ENCODE data around the gene E2F2.
"Not testable (repeated sequence)": the region's sequence is repeated elsewhere in the genome, so short reads cannot be mapped to it uniquely, and the experiment has no call there.

E2F2 gene

DNA sequence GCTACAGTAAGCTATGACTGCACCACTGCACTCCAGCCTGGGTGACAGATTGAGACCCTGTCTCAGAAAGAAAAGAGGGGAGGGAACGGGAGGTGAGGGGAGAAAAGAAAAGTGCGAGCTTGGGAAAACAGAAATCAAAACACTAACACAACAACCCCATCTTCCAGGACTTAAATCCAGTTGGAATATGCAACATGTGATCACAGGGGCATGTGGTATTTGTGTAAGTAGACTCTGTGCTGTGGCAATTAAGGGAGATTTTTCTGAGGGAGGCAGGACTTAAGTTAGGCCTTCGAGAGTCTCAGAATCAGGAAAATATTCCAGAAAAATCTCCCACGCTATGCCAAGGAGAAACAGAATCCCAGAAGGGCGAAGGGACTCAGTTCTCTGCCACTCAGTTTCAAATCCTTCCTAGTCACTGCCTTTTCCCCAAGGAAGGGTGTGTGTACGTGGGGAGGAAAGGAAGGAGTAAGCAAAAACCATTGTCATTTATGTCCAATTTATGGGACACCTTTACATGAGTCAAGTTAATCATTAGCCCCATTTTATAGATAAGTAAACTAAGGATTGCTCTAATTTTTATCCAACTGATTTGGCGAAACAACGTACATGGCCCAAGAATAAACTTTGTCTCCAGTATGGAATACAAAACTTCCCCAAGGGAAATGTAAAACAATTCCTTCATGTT, 16.0 kb upstream of the E2F2 start:
- no peak for DNase-seq (ENCODE audit: low spot score)

DNA sequence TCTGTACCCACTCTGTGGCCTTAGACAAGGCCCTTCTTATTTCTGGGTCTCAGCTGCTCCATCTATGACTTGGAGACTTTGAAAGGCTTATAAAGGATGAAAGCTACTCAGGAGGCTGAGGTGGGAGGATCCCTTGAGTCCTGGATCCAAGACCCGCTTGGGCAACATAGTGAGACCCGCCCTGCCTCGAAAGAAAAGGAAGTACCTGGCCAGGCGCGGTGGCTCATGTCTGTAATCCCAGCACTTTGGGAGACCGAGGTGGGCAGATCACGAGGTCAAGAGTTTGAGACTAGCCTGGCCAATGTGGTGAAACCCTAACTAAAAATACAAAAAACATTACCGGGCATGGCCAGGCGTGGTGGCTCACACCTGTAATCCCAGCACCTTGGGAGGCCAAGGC, 14.8 kb upstream of the E2F2 start:
- no peak for DNase-seq (ENCODE audit: low spot score)

DNA sequence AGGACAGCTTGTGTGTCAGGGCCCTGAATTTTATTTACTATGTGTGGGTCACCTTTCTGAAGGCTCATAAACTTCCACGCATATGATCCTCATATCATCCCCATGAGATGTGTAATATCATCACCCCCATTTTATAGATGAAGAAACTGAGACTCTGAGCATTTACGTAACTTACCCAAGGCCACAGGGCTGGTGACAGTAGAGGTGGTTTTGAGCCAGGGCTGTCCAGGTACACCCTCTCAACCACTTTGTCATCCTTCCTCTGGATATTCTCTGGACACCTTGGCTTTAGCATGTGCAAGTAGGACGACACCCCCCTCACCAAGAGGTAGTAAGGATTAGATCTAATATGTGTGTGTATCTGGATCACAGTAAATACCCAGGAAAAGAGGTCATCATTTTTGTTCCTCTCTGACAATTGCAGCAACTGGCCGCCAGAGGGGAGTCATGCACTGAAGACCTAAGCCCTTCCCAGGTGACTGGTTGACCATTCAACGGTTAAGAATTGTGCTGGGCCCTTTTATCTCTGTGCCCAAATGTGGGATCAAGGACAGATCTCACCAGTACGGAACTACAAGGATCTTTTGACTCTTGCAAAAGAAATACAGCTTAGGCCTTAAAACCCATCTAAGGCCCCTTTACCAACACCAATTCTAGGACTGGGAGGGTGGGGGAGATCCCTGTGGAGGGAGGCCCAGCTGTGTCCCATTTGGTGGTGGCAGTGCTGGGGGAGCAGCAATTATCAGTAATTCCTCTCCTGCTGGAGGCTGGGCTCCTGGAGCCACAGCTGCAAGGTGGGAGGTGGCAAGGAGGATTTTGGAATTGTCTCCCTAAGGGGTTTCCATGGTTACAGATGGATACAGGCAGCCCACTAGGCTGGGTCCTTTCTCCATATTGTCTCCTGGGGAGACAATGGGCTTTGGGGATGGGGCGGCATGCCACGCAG, 13.7 kb upstream of the E2F2 start:
- peak; percentile 71 for DNase-seq (ENCODE audit: low spot score)

DNA sequence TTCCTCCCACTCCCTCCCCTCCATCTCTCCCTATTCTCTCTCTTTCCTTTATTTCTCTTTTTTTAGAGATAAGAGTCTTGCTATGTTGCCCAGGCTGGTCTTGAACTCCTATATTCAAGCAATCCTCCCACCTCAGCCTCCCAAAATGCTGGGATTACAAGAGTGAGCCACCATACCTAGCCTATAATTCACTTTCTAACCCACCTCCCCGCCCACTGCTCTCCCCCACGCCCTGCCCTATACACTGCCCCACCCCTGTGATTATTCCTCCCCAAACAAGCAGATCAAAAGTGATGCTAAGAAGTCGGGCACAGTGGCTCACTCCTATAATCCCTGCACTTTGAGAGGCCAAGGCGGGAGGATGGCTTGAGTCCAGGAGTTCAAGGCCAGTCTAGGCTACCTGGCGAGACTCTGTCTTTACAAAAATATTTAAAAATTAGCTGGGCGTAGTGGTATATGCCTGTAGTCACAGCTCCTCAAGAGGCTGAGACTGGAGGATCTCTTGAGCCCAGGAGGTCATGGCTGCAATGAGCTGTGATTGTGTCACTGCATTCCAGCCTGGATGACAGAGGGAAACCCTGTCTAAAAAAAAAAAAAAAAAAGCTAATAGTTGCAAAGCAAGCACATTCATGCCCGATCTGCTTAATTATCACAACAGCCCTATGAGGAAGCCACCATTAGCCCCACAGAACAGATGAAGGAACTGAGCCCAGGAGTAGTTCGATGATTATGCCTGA, 12.8 kb upstream of the E2F2 start:
- no peak for DNase-seq (ENCODE audit: low spot score)

DNA sequence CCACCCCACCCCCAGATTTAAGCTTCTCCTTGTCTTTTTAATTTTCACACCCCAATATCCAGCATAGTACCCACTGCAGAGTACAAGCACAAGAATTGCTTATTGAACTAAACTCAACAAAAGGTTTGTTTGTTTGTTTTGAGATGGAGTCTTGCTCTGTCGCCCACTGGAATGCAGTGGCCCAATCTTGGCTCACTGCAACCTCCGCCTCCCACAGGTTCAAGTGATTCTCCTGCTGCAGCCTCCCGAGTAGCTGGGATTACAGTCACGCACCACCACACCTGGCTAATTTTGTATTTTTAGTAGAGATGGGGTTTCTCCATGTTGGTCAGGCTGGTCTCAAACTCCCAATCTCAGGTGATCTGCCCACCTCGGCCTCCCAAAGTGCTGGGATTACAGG, 11.9 kb upstream of the E2F2 start:
- DNase-seq (ENCODE audit: low spot score): not testable (repeated sequence)

DNA sequence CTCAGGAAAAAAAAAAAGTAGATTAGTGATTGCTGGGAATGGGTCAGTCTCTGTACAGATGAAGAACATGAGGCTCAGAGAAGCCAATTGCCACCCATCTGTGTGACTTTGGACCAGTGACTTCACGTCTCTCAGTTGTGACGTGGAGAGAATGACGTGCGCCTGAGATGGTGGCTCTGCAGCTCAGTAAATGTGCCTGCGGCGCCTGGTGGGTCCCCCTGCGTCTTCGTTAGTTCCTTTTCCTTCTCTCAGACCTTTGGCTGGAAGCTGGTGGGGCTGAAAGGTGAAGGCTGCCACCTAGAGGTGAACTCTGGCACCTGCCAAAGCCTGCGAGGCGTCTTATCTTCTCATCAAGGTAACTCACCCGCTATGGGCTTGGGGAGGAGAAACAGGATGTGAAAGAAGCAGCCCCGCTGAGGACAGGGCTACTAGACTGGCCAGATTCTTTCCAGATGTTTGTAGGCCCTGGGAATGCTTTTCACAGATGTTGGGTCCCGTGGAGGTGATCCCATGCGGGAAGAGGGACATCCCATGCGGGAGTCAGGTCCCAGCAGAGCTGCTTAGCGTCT, 8.7 kb upstream of the E2F2 start:
- DNase-seq (ENCODE audit: low spot score): peak; percentile 87

DNA sequence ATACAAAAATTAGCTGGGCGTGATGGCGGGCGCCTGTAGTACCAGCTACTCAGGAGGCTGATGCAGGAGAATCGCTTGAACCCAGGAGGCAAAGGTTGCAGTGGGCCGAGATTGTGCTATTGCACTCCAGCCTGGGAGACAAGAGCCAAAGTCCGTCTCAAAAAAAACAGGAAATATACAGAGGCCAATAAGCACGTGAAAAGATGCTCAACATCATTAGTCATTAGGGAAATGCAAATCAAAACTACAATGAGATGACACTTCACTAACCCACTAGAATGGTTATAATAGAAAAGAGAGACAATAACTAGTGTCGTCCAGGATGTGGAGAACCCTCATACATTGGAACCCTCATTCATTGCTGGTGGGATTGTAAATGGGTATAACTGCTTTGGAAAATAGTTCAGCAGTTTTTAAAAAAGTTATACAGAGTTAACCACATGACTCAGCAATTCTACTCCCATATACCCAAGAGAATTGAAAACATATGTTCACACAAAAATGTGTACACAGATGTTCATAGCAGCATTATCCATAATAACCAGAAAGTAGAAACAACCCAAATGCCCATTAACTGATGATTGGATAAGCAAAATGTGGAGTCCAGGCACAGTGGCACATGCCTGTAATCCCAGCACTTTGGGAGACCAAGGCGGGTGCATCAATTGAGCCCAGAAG, 6.4 kb upstream of the E2F2 start:
- DNase-seq (ENCODE audit: low spot score): no peak

DNA sequence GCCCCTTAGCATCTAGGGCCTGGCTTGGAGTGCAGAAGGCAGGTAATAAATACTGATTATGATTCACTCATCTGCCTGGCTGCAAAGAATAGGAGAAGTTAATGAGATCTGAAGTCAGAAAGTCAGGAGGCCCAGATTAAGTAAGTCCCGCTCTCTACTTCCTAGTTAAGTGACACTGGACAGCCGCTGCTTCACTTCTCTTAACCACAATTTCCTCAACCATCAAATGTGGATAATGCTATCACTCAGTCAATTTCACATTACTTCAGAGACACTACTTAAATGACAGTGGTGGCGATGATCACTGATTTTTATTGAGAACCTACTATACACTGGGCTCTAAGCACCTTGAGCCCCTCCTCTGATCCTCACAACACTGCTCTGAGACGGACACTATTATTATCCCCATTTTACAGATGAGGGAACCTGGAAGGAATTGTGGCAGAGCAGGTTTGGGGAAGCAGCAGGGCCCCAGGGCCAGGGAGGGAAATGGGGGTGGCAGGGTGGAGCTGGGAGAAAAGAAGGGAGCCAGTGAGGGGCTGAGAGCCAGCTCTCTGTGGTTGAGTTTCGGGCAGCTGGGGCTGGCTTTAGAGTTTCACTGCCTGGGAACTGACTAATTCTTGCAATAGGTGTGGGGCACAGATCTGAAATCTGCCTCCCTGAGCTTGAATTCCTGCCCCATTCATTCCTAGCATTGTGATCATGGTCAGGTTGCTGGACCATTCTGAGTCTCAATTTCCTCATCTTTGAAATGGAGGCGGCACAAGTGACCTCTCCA, 2.4 kb upstream of the E2F2 start:
- DNase-seq (ENCODE audit: low spot score): no peak

DNA sequence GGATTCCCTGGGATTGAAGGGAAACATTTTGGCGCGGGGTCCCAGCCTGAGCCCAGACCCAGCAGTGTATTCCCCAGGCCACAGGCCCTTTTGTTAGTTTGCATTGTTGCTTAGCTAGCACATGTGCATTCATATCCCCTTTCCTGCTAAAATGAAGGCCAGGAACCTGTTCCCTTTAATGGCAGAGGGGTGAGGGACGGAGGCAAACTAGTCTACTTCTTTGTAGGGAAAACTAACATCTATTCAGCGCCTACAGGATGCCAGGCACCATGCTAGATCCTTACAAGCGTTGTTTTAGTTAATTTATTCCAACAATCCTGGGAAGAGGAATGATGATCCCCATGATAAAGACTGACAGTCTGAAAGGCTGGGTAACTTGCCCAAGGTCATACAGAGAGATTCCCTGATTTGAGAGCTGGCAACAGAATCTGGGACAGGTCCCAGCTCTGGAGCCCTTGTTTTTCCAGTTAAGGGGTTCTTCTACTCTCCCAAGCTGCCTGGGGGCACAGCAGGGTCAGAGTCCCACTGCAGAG, 595 bp upstream of the E2F2 start:
- DNase-seq (ENCODE audit: low spot score): no peak

DNA sequence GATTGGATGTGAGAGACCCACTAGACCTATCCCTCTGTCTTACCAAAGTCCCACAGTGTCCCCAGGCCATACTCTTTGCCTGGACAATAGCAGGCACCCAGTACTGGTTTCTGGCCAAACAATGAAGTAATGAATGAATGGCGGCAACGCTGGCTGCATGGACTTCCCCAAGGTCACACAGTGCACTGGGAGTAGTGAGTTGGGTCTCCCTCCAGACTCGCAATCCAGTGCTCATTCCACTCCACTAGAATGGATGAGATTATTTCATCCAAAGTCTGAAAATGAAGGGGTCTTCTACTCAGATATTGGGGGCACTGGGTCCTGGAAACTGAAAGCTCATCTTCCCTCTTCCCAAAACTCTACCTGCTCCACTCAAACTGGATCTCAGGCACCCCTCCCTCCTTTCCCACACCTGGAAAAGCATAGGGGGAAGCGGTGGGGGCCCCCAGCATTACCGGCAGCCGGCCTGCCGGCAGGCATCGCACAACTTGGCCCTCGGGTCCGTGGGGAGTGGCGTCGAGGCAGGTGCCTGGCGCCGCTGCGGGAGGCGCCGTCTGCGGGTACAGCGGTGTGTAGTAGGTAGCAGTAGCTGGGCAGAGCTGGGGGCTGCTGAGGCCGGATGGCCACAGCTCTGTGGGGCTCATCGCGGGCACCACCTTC, 816 bp downstream of the E2F2 start:
- no peak for DNase-seq (ENCODE audit: low spot score)

DNA sequence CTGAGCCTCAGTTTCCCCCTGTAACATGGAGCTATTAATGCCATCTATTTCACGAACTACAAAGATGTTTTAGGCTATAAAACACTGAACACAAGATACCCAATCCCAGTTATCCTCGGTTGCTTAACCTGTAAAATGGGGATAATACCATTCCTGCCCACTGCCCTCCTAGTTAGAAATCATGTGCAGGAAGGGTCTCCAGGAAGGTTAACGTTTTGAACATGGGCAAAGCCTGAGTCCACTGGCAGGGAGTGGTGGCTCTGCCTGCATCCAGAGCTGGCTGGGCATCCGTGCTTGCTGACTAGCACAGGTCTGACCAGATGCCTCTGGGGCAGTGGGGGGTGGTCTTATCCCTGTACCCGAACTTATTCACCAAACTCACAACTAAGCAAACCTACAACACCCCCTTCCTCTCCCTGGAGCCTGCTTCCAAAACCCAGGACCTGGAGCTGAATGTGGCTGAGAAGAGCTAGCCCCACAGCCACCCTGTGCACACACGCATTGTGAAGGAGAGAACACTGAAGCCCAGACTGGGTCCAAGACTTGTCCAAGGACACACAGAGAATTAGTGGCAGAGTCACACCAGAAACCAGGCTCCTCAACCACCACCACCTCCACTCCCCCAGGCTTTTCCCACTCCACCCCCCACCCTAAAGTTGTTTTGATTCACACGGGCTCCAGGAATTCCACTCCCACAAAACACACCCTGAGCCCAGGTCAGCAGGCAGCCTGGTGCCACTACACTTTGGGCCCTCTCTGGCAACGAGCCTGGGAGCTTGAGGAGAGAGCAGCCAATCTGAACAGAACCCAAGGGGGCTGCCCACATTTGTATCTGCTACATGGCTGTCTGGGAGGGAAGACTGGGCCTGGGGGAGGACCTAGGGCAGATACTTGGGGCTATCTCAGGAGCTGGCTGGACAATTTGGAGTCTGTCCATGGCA, 1.6 kb downstream of the E2F2 start:
- no peak for DNase-seq (ENCODE audit: low spot score)

DNA sequence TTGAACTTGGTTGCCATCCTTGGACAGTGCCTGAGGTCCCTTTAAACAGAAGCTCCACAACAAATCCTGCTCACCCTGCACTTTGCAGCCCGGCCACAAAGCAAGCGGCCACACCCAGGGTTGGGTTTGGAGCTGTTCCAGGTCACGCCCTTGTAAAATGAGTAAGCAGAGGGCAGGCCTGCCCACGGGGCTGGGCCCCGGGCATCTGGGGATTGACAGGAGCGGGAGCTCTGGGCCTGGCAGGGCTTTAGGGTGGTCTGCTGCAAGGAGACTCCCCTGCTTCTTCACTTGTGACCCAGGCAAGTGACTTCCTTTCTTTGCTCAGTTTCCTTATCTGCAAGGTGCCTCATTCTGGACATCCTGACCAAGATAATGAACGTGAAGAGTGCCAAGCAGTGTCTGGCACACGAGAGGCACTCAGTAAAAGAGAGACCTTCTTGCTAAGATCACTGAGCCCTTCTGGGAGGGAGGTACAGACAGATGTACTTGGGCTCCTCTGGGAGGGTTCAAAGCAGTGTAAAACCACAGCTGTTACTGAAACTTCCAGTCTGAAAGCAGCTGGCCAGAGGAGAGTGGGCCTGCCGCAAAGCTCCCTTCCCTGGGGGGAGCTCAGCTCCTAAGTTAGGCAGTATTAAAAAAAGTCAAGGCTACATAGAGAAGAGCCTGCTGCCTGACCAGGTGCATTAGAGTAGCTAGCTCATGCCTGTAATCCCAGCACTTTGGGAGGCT, 2.6 kb downstream of the E2F2 start:
- DNase-seq (ENCODE audit: low spot score): peak; percentile 85

DNA sequence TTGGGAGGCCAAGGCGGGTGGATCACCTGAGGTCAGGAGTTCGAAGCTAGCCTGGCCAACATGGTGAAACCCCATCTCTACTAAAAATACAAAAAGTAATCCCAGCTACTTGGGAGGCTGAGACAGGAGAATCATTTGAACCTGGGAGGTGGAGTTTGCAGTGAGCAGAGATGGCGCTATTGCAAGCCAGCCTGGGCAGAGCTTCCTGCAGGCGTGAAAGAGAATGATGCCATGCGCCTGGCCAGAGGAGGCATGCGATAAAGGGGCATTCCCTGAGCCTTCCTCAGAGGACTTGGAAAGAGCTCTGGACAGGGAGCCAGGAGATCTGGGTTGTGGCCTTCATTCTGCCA, 3.2 kb downstream of the E2F2 start:
- no peak for DNase-seq (ENCODE audit: low spot score)

DNA sequence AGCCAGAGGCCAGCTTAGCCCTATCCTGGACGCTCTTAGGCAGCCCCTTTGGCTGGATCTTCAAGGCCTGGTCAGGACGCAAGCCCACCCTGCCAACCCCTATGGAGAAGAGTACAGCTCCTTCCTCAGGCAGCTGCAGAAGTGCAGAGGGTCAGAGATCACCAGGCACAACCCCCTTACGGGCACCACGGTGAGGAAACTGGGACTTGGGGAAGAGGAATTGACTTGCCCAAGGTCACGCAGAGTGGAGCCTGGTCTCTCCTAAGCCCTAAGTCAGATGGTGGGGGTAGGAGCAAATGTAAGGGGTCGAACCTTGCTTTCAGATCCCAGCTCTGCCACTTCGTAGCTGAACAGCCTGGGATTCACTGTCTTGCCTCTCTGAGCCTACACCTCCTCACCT, 3.7 kb downstream of the E2F2 start:
- DNase-seq (ENCODE audit: low spot score): no peak

DNA sequence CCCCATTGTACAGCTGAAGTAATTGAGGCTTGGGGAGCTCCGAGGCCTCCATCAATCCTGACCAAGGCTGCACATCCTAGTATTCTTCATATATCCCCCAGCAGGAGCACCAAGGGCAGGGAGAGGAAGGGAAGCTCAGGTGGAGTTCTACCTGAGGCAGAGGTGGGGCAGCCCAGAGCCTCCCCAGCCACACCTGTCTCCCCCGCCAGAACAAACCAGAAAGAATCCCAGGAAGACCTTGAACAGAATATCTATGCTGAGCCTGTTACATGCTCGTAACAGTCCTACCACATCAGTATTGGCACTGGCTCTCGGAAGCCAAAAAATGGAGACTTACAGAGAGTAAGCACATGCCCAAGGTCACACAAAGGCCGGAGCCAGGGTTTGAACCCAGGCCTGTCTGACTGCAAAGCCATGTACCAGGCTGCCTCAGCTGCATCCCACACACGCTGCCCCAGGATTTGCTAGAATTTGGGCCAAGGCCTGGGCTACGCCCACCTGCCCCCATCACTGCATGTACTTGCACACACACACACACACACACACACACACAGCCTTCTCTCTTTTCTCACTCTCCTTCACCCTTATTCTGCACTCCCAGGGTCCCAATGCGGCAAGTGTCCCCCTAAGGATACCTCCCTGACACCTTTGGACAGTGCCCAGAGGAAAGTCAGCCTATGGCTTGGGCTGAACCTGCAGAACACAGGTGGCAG, 4.5 kb downstream of the E2F2 start:
- DNase-seq (ENCODE audit: low spot score): no peak

DNA sequence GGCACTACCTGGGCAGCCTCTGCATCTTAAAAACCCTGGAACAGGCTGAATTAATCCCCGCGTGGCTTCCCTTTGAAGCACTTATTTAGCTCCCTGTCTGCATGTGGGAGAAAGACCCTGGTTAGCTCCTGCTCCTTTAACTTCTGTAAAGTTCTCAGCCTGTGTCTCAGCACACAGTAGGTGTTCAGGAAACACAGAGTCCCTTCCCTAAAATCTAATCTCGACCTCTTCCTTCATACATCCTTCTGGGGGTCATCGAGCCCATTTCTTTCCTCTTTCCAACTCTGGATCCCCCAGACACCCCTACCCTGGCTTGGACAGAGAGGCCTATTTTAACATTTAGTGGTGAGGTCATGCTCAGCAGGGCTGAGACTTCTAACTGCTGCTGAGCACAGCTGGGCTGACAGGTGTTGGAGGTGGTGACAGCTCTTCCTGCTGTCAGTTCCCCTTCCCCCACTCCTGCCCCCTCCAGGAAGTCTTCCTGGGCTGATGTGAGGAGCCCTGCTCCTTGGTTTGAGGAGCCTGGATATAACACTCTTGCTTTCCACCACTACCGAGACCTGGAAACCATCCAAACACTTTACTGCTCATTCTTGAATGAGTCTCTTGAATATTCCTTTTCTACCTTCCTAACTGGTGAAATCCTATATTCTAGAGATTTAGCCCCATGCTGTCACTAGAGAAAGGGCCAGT, 5.3 kb downstream of the E2F2 start:
- no peak for DNase-seq (ENCODE audit: low spot score)

DNA sequence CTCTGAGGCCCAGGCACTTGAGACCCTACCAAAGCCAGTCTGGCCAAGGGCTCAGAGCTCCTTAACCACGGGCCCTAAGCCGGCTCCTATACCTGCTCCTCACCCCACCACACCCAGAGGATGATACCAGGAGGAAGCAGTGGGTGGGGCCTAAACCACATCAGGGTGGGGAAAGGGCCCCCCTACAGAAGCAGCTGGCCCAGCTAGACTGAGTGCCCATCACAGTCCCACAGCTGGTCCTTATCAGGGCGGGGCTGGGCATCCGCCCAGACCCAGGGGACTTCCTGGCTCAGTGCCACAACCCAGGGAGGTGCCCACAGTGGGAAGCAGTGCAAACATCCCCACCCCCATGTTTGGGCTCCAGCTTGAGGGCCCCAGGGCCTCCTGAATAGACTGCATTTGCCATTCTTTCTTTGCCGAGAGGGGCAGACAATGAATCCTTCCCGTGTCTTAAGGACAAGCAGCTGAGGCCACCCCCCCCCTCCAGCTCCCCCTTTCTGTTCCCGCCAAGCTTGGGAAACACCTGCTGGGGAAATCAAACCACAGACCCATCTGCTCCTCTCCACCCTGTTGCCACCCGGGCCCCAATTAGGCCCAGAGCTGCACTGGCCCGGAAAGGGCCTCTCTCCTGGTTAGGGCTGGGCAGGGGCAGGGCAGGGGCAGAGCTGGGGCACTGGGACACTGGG, 6.2 kb downstream of the E2F2 start:
- no peak for DNase-seq (ENCODE audit: low spot score)
